ENCODE data around the gene CLDN16.

- TF ChIP-seq CTCF (IDR thresholded peaks at IDR 0.05; ENCODE audit: low read length), result no peak
- no peak for TF ChIP-seq EZH2 (IDR thresholded peaks at IDR 0.05; ENCODE audit: borderline replicate concordance, low read length)
Observed at GRCh38 chr3:190399677-190400076, 11.7 kb downstream of the CLDN16 start.
